HFF-Myc (cell line): ENCODE measurements around the gene SUSD4.

ENCODE experiments used
- DNase-seq: peaks from one replicate; pipeline ENCODE4 v3.0.0-alpha.2; 2011; ENCODE audit warnings: low read depth; ENCODE audit errors: extremely low read depth
- H3K4me3 ChIP-seq: replicated peaks from 2 replicates; pipeline ENCODE4 v1.5.1; 2011; ENCODE audit warnings: low read depth, mild to moderate bottlenecking, control low read depth, low read length
- TF ChIP-seq, protein P1 (sequence below): IDR thresholded peaks from 2 replicates; pipeline ENCODE4 v1.5.1; 2012; ENCODE audit warnings: mild to moderate bottlenecking, low read depth, low read length, control low read depth; ENCODE audit errors: missing control alignments

SUSD4 gene

DNA sequence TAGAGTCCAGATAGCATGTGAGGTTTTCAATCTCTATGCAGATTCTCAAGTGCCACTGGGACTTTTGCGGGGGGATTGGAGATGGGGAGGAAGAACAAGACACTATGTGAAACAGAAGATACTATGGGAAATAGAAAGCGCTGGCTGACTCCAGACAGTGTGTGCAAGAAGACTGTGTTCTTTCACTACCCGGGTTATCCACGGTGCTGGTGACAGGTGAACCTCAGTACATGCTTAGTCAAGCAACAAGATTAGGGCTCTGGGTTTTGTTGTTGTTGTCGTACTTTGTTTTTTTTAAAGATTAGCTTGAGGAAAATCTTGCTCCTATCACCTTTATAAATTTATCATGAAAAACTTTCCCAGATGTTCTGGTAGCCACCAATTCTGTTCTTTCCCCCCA, 56.4 kb downstream of the SUSD4 start:
- TF ChIP-seq, protein P1, sequence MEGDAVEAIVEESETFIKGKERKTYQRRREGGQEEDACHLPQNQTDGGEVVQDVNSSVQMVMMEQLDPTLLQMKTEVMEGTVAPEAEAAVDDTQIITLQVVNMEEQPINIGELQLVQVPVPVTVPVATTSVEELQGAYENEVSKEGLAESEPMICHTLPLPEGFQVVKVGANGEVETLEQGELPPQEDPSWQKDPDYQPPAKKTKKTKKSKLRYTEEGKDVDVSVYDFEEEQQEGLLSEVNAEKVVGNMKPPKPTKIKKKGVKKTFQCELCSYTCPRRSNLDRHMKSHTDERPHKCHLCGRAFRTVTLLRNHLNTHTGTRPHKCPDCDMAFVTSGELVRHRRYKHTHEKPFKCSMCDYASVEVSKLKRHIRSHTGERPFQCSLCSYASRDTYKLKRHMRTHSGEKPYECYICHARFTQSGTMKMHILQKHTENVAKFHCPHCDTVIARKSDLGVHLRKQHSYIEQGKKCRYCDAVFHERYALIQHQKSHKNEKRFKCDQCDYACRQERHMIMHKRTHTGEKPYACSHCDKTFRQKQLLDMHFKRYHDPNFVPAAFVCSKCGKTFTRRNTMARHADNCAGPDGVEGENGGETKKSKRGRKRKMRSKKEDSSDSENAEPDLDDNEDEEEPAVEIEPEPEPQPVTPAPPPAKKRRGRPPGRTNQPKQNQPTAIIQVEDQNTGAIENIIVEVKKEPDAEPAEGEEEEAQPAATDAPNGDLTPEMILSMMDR: no peak
- DNase-seq: no peak
- H3K4me3 ChIP-seq: no peak overlapping the region

DNA sequence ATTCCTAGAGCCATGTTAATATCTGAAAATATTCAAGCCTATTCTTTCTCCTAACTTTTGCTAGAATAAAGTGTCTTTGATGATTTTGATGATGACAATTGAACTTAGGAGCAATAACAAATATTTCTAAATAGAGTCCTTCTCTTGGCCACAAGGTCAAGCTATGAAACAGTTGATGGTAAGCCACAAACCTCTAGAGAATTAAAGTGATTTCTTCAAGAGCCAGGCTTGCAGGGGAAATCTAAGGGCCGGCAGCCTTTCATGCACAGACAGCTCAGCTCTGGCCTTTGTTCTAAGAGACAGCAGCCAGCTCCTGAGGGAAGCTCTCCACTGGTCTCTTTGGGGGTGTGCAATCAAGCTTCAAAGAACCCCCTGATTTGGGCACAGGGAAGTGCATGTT, 59.0 kb downstream of the SUSD4 start:
- TF ChIP-seq, protein P1: no peak
- H3K4me3 ChIP-seq: no peak overlapping the region
- DNase-seq: no peak

DNA sequence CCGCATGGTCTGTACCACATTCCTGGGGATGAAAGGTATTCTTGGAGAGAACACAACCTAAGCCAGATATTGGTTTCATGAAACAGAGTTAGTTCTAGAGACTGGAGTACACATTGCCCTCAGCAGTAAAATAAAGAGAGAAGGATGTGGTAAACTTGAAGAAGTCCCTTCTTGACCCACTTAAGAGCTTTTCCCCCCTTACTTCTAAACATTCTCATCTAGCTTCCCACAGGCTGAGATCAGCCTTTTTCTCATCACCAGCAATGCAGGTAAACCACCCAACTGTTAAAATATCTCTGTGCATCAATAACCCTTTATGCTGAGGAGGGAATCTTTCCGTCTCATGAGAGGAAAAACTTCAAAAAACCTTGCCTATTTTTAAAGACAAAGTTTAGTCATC, 62.6 kb downstream of the SUSD4 start:
- no peak overlapping the region for H3K4me3 ChIP-seq
- no peak for DNase-seq

DNA sequence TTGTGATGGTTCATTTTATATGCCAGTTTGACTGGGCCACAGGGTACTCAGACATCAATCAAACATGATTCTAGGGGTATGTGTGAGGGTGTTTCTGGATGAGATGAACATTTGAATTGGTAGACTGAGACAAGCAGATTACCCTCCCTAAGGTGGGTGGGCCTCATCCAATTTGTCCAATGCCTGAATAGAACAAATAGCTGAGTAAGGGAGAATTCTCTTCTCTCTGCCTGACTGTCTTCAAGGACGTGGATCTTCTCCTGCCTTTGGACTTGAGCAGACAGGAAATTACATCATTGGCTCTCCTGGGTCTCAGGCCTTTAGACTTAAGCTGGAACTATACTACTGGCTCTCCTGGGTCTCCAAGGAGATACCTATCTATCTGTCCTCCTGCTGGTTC, 64.4 kb downstream of the SUSD4 start:
- no peak for DNase-seq
- TF ChIP-seq, protein P1: no peak
- no peak overlapping the region for H3K4me3 ChIP-seq

More for the DNA sequence above, 62.6 kb downstream of the SUSD4 start:
- TF ChIP-seq, protein P1: no peak

DNA sequence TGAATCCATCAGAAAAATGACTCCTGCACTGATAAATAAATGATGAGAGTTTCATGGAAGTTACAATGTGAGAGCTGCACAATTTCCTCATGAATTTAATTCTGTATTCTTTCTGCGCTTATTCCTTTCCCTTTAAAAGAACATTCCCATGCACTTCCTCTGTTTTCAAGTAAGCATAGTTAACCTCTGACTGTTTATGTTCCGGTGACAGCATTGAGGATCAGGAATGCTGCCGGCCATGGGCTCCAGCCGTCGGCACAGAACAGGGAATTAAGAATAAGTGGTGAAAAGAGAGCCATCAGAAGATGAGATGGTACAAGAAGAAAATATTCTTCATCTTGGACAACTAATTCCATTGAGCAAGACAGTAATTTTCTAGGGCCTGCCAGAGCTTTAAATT, 65.3 kb downstream of the SUSD4 start:
- DNase-seq: no peak
- no peak overlapping the region for H3K4me3 ChIP-seq
- TF ChIP-seq, protein P1: no peak

DNA sequence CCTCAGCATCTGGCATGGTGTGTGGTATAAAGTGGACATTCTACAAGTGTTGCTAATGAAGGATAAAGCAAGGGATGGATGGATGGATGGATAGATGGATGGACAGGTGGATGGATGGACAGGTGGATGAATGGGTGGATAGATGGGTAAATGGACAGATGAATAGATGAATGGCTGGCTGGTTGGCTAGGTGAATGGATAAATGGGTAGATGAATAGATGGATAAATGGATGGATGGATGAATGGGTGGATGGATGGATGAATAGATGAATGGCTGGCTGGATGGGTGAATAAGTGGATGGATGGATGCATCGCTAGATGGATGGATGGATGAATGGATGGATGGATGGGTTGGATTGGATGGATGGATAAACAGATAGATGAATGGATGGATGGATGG, 66.2 kb downstream of the SUSD4 start:
- H3K4me3 ChIP-seq: no peak overlapping the region
- TF ChIP-seq, protein P1: no peak
- DNase-seq: no peak

DNA sequence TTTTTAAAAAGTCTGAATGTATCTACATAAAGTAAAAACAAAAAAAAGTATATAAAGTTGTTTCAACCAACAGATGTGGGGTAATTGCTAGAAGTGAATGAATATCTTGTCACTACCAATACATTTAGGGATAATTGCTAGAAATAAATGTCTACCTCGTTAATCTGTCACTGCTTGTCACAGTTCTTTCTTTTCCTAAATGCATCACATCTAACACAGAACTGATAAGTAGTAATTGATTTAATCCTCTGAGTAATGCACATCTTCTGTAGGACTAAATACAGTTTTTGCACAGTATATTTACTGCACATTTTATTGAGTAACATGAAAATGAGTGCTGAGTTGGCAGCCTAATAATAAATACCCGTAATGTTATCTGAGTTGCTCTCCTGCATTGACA, 72.2 kb downstream of the SUSD4 start:
- no peak for DNase-seq
- TF ChIP-seq, protein P1: no peak
- no peak overlapping the region for H3K4me3 ChIP-seq
